Stimulated activated CD4-positive, alpha-beta T cell treated with anti-CD3 and anti-CD28 coated beads, TNF-alpha, amount 100 ng/mL, for 24 hours (primary cell): Measurements from ENCODE around the gene GRIA1.

Source experiments
- DNase-seq, 3 experiments: peaks; one replicate each; pipeline ENCODE4 v3.0.0-alpha.2; 2020; ENCODE audit warnings: low read depth in 3 of 3

GRIA1 gene

DNA sequence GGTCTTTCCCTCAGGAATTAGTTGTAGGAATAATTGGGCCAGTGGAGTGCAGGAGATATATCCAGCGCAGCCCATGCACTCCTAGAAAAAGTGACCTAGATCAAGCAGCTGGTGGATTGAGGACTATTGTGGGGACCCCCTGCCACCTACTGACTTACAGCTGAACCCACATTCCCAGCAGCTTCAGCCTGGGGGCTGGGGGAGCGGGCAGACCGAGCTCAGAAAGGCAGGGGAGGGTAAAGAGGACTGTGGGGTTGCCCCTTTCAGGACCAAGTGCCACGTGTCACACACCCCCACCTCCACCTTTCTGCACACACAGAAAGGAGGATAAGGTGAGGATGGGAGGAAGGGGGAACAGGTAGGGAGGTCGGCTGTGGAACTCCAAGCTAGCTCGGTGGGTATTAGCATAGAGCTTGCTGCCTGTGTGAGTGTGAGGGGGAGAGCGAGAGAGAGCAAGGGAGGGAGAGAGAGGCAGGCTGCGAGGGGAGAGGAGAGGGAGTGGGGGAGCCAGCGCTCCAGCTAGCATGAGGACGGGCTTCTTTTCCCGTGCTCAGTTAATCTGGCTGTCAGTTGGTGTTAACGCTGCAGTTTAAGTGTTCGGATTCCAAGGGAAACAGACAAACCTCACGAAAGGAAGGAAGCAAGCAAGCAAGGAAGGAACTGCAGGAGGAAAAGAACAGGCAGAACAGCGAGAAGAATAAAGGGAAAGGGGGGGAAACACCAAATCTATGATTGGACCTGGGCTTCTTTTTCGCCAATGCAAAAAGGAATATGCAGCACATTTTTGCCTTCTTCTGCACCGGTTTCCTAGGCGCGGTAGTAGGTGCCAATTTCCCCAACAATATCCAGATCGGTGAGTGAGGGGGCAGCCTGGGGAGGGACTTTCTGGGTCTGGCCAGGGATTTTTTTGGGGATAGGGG is at the start of gene GRIA1:
GRIA1 (plus strand) TSS at position 553 of the 920 bp plus-strand sequence.
- no peak for DNase-seq

- no peak for DNase-seq
Measured at GRCh38 chr5:153445875-153446579, 44.4 kb upstream of the GRIA1 start.

DNA sequence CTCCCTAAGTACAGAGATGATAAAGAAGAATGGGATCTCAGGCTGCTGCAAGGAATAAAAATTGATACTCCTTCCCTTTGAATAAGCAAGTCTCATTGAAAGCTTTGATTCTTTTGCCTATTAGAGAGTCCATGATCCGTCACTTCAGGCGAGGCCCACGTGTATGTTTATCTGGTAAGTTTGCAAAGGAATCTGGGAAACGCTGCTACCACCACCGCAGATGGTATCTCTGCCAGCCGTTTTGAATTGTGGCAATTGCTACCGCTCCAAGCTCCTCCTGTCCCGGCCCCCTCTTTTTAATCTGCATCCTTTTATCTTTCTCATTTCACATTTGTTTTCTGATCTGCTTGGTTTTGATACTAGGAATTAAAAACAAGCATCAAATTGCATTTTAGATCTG is 42.9 kb upstream of the GRIA1 start:
- DNase-seq = no peak

DNA sequence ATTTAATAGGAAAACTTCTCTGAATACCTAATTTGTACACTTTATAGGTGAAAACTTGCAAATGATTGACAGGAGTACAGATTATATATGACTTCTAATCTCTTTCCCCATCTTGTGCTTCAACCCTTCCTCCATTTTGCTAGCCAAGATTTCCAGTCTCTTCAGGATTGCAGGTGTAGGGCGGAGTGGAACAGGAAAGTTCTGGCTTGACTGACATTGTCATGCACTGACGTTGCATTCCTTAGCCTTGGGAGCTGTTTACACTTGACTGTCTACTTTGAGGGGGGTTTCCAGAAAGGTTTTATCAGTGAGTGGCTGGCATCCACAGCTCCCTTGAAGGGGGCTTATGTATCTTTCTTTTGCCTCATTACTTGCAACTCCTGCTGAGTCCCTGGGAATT is 34.1 kb upstream of the GRIA1 start:
- DNase-seq = no peak

- no peak for DNase-seq
Measured at GRCh38 chr5:153456993-153457392, 33.5 kb upstream of the GRIA1 start.

DNA sequence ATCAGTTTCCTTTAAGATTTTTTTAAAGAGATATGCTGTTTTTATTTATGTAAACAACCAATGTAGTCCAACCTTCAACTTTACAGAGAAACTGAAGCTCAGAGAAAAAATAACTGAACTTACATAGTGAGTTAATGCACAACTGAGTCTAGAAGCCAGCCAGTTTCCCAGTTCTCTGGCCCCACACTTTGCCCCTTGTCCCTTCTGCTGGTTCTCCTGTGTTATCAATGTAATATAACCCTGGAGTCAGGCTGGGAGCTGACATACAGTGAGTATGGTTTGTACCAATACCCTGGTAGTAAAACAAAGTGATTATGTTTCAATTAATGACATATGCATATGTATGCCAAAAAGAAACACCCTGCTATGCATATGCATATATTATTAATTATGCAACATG is 32.2 kb upstream of the GRIA1 start:
- no peak for DNase-seq

DNA sequence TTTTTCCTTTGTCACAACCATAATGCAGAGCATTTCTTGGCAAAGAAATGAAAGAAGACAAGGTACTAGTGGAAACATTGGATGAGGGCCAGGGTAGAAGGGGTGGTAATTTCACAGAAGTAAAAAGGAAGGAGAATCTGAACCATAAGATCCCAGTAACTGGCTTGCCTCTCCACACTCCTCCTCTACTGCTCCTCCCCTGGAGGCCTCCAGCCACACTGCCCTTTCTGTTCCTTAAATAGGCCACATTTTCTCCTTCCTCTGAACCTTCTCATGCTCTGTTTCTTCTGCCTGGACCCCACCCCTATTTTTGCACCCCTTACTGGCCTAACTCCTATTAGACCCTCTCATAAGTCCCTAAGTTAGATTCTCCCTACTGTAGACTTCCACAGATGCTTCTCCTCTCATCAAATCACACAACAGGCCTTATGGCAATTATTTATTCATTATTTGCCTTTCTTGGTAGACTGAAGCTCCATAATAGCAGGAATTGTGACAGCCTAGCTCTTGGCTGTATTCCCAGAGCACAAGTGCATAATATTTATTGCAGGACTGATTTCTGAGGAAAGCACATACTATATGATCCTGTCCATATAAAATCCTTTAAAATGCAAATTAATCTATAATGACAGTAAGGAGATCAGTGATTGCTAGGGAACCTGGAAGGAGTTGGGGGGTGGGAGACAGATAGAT is 31.3 kb upstream of the GRIA1 start:
- DNase-seq = no peak

- no peak for DNase-seq
Measured at GRCh38 chr5:153460421-153460820, 30.0 kb upstream of the GRIA1 start.

- DNase-seq = no peak
Measured at GRCh38 chr5:153461341-153461740, 29.1 kb upstream of the GRIA1 start.

DNA sequence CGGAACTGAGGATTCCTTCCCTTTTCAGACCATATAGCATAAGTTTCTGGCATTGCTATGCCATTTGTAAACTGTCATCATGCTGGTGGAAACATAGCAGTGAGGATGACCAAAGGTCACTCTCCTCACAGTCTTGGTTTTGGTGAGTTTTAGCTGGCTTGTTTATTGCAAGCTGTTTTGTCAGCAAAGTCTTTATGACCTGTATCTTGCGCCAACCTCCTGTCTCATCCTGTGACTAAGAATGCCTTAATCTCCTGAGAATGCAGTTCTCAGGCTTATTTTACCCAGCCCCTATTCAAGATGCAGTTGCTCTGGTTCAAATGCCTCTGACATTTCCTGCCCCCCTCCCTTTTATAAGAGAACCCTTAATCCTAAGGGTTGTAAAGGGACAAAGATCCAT is 26.7 kb upstream of the GRIA1 start:
- DNase-seq = no peak

DNA sequence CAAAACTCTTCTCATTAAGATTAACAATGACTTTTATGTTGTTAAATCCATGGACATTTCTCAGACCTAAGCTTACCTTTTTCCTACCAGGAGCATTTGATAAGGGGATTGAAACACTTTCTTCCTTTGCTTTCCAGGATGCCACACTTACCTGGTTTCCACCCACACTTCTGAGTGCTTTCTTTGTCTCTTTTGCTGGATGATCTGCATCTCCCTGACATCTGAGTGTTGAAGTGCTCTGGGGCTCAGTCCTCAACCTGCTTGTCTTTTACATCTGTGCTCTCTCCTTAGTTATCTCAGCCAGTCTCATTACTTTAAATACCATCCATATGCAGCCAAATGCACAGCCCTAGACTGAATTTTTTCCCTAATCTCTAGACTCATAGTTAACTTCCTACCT is 22.9 kb upstream of the GRIA1 start:
- no peak for DNase-seq

GRCh38 chr5:153469423-153469822 is 21.0 kb upstream of the GRIA1 start:
- no peak for DNase-seq

DNA sequence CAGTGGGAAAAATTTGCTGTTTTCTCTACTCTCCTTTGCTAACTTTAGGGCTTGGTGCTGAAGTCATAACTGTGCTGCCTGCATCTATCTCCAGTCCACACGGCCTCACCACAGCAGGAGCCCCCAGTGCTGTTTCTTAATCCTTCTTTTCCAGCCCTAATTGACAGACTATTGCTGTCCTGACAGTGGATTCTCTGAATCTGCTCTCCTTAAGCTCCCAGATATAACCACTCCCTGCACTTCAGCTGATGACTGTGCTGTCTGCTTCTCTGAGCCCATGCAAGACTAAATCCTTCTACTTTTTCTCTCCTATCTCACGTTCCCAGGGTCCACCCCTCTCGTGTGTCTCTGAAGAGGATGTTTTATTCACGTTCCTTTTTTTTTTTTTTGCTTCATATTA is 19.7 kb upstream of the GRIA1 start:
- DNase-seq = no peak

DNA sequence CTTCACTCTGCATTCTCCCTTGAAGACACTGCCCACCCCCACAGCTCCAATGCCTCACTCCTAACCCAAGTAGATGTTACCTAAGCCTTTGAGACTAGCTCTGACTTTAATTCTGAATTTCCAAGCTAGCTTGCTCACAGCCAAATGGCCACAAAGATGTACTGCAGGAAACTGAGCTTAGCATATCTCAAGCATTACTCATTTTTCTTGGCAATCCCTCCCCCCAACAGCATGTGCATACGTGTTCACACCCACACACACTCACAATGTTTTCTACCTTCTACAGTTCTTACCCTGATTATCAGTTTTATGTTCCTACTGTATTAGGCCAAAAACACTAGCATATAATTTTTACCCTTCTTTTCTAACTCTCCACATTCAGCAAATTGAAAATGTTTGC is 13.7 kb upstream of the GRIA1 start:
- no peak for DNase-seq

DNA sequence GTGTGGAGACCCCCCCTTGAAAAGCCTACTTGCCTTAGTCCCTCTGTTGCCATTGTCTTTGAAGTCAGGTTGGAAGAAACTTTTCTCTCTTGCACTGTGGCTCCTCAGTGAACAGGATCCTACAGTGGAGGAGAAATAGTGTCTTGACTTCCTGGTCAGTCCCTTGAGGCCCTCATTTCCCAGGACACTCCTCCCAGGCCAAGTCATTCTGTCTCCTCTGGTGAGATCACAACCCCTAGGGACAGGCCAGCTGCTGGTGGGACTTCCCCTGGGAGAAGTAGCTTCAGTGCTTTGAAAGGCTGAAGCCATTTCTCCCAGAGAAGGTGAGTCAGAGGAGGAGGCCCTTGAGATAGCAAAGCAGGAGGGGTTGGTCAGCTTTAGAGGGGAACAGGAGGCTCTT is 10.1 kb upstream of the GRIA1 start:
- DNase-seq = no peak

- DNase-seq = no peak
Measured at GRCh38 chr5:153483482-153483881, 7.0 kb upstream of the GRIA1 start.

- no peak for DNase-seq
Measured at GRCh38 chr5:153485641-153486040, 4.8 kb upstream of the GRIA1 start.

GRCh38 chr5:153486771-153487170 is 3.7 kb upstream of the GRIA1 start:
- DNase-seq = no peak

DNA sequence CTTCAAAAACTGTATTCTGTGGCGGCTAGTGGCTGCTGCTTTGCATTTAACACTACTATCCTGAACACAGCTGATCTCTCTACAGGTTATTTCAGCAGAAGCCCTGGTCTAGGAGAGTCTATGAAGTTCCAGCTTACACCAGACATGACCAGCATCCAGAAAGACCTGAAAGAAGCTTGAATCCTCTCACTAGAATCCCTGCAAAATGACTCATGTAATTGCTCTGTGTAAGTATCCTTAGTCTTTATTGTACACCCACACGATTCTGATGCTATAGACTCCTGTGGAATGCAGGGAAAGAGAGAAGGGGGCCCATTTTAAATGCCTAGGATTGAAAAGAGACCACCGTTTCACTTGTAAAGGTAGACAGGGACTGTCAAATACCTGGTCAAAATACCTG is 859 bp upstream of the GRIA1 start:
- no peak for DNase-seq

DNA sequence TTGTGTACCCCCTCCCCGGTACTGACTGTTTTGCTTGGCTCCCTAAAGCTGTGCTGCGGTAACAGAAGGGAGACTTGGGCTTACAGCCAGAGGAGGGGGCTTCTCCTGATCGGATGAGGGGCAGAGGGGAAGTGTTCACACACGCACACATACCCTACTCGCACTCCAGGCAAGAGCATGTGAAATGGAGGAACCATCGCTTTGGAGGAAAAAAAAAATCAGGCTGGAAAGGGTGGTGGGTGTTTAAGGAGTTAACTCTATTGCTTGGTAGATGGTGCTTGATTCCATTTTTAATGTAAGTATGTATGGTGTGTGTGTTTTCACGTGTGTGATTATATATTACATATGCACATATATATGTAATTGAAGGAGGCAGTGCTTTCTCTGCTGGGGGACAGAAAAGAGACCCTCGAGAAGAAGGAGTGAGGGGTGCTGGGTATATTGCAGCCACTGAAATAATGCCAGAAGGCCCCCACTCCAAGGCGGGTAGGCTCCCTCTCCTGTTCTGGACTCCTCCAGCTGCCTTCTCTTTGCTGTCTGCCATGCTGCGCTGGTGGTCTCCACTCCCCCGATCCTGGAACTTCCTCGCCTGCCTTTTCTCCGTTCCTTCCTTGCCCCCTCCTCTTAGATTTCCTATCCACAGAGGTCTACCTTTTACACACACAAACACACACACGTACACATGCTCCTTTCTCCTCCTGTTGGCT is 721 bp downstream of the GRIA1 start:
- no peak for DNase-seq

GRCh38 chr5:153491856-153492255 is 1.4 kb downstream of the GRIA1 start:
- no peak for DNase-seq

DNA sequence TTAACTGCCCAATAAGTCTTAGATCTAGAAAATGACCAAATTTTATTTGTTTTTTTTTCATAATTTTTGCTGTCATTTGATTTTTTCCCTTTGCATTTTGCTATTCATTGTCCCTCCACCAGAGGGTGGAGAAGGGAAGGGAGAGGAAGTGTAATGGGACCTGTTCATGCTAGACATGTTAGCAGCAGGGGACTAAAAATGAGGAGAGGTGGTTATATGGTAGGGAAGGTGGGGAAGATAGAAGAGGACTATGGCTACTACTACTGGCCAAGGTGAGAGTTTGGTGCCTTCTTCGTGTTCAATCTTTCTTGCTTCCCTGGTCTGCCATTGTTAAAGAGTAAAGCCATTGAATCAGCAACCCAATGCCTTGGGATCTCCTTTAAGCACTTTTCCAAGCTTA is 6.4 kb downstream of the GRIA1 start:
- no peak for DNase-seq
